H7 (cell line): Measurements from ENCODE around the gene KCNJ15. TPM values are rescaled to one million over a fixed set of nuclear protein-coding genes. Genes with fewer than 3 reads are reported as not detected.

Experiments used
- DNase-seq: peaks from one replicate; pipeline ENCODE4 v3.0.0; 2012
- H3K27me3 ChIP-seq: 2 replicates; pipeline ENCODE4 v1.6.0; 2011; ENCODE audit warnings: mild to moderate bottlenecking, low read length; ENCODE audit not compliant: control insufficient read depth, insufficient read depth
- H3K36me3 ChIP-seq: replicated peaks from 2 replicates; pipeline ENCODE4 v1.5.1; 2011; ENCODE audit warnings: low read length; ENCODE audit not compliant: control insufficient read depth, insufficient read depth
- H3K4me3 ChIP-seq: 2 replicates; pipeline ENCODE4 v1.5.1; 2011; ENCODE audit warnings: low read depth, mild to moderate bottlenecking, control low read depth, low read length, moderate library complexity; ENCODE audit not compliant: insufficient read depth
- total RNA-seq: library from RNA; depleted of rRNA; stranded (reverse); fragments of >200 nt; shearing (Covaris generic); gene quantifications from 2 replicates; pipeline ENCODE4 v1.2.3, GENCODE V29; 2014

KCNJ15 gene
- total RNA-seq, 1 experiment from 2014 or later = not detected

DNA sequence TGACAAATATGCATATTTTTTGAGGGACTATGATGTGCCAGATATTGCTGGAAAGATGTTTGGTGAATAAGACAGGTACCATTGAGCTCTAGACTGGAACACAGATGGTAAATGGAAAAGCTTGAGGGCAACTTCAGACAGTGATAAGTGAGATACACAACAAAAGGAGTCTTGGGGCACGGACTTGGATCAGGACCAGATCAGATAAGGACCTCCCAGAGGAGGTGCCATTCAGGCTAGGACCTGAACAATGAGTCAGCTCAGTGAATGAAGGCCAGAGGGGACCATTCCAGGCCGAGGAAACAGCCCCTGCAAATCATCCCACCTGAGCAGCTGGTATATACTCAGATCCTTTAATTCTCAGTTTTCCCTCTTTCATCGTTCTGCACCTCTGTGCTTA, 1.8 kb upstream of the KCNJ15 start:
- Histone ChIP-seq H3K4me3 (no peak overlapping the region), H3K27me3 (no peaks in the 10 kb centered on the region), H3K36me3 (no peaks in the 10 kb centered on the region)
- no peak for DNase-seq

DNA sequence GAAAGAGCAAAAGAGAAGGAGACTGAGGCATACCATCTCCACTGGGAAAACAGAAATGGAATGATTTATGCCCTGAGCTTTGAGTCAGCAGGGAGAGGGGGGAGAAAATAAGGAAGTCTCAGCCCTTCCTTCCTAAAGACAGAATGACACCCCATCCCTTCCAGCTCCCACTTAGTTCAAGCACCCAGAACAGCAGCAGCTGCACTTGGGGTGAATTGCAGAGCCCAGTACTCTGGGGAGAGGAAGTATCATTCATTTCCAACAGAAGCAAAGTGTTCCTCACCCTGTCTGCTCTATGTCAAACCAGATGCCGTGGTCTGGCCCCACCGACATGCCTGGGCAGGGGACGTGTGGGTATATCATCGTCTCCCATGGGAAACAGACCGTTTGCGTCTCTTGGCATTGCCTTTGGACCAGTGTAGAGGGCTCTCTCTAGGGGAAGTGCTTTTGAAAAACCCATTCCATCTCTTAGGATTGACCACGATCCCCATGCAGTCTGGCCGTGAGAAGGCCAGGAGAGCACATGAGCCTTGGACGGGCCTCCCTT, 1.1 kb upstream of the KCNJ15 start:
- H3K36me3 ChIP-seq = no peaks in the 10 kb centered on the region
- no peaks in the 10 kb centered on the region for H3K27me3 ChIP-seq
- H3K4me3 ChIP-seq = no peak overlapping the region
- no peak for DNase-seq

DNA sequence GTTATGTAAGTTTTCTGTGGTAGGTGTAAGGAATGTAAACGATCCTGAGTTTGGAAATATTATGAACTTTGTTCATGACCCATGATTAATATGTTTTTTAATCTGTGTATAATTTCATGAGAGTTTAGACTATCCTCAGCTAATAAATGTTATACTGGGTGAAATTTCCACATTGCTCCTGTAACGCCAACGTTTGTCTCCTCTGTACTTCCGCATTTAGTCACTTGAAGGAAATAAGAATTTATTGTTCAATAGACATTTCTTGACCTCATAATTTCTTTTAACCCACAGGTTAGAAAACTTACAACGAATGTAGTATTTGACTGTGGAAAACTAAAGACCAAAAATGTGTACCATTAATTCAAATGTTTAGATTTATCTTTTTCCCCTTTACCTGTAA, 876 bp downstream of the KCNJ15 start:
- no peak for DNase-seq
- no peaks in the 10 kb centered on the region for H3K27me3 ChIP-seq
- H3K4me3 ChIP-seq = no peak overlapping the region
- no peaks in the 10 kb centered on the region for H3K36me3 ChIP-seq

DNA sequence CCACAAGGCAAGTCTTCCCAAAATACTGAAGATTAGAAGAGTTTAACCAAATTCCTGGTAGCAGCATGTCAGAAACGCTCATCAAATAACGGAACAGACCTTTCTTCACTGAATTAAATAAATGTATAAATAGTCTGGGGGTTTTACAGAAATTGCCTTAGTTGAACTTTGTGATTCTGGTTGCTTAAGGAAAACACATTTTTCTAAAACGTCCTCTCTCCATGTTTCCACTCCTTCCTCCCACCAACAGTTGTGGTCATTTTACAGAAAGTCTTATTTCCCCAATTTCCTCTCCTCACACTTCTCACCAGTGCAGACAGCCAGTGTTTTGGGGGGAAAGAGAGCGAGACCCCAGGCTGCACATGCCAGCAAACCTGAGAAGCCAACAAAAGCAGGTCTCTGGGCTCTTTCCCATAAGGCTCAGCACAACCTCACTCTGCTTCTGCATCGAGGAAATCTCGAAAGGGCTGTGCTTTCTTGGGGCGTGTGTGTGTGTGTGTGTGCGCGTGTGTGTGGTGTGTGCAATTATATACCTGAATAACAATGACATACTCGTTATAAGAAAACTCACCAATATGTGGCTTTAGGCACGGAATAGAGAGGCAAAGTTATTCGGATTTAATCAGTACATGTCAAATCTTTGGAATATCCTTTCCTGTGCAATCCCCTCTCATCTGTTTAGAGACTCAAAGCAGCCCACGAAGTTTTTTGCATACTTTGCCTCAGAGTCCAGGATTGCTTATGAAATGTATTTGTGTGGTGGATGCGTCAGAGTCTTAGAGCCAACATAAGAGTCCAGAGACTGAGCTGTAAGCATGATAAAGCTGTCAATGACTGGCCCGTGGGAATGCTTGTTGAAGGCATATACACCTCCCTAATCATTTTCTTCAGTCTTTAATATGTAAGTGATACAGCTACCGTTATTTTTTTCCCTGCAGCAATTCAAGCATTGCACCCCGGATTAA, 2.0 kb downstream of the KCNJ15 start:
- DNase-seq = no peak
- H3K4me3 ChIP-seq = no peak overlapping the region
- no peaks in the 10 kb centered on the region for H3K27me3 ChIP-seq
- no peaks in the 10 kb centered on the region for H3K36me3 ChIP-seq

DNA sequence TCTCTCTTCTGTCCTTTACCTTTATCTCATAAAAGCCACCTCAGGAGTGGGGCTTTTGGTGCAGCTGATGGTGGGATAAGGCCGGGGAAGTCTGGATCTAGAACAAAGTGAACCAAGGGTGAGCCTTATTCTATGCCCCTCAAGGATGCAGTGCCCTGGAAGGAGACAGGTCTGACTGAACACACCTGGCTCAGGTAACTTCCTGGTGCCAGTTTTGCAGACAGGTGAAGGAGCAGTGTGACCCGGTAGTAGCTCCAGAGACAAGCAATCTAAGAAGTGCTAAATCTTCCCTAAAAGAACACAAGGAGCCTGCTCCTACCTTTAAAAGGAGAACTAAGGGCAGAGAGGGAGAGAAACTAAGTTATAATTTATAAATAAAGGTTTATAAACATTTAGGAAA, 2.9 kb downstream of the KCNJ15 start:
- Histone ChIP-seq H3K36me3 (no peaks in the 10 kb centered on the region), H3K27me3 (no peaks in the 10 kb centered on the region), H3K4me3 (no peak overlapping the region)
- no peak for DNase-seq

DNA sequence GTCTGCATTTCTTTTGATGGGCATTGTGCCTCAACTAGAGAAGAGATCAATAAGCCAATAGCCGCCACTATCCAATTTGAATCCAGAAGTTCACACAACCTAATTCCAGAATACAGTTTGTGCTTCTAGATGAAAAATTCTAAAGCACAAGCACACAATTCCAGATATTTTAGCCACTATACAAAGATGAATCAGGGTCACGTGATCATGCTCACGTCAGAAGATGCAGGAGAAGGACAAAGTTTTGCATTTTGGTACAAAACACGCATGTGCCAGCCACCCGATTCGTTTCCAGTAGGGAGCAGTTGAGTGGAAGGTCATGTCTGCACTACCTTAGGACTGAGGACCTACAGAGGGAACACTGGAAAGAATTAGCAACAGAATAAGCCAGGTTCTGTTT, 3.6 kb downstream of the KCNJ15 start:
- H3K27me3 ChIP-seq = no peaks in the 10 kb centered on the region
- no peaks in the 10 kb centered on the region for H3K36me3 ChIP-seq
- no peak for DNase-seq
- no peak overlapping the region for H3K4me3 ChIP-seq

DNA sequence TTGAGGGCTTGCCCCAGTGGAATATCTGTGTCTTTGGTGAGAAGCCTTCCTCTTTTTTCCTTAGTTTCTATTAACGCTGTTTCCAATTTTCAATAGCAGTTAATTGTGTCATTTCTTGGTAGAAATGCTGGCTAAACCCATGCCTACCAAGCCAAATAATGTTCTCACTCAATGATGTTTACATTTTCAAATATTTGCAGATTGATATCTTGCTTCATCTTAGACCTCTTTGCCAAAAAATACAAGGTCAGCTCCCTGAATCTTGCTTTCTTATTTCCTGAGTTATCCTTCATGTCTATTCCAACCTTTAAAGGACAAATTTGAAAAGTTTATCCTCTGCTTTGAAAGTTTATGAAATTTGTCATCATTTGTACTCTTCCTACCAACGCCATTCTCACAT, 5.1 kb downstream of the KCNJ15 start:
- Histone ChIP-seq H3K27me3 (no peaks in the 10 kb centered on the region), H3K36me3 (no peaks in the 10 kb centered on the region), H3K4me3 (no peak overlapping the region)
- no peak for DNase-seq

DNA sequence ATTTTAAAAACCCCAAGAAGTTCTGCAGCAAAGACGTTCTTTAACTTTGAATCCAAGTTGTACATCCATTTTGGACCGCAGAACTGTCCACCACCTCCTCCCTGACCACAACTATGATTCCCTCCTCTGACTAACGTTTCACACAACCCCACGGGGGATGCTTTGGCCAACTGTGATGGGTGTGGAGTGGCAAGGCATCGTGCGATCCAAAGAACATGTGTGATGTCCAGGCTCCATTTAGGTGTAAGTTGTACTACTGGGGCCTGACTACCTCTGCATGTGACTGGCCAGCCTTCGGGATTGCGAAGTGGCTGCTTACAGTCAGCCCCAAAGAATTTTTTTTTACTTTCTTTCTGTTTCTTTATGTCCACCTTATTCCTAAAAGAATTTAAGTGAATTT, 6.7 kb downstream of the KCNJ15 start:
- no peak overlapping the region for H3K4me3 ChIP-seq
- no peaks in the 10 kb centered on the region for H3K27me3 ChIP-seq
- H3K36me3 ChIP-seq = no peaks in the 10 kb centered on the region
- DNase-seq = no peak

DNA sequence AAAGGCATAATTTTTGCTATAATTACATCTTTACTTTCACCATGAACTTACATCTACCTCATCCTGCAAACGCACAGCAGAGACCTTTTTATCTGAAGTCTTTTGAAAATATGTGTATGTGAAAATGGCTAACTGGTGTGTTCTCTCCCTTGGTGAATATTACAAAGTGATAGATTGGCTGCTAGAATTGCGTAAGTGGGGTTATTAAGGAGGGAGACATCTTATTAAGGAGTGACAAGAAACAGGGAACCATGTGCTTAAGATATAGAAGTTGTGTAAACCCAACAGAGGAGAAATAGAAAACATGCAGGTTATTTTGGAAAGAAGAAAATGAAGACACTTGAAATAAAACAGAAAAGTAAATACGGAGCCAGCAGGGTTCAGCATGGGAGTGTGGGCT, 7.8 kb downstream of the KCNJ15 start:
- no peak for DNase-seq
- H3K4me3 ChIP-seq = no peak overlapping the region
- H3K27me3 ChIP-seq = no peaks in the 10 kb centered on the region

DNA sequence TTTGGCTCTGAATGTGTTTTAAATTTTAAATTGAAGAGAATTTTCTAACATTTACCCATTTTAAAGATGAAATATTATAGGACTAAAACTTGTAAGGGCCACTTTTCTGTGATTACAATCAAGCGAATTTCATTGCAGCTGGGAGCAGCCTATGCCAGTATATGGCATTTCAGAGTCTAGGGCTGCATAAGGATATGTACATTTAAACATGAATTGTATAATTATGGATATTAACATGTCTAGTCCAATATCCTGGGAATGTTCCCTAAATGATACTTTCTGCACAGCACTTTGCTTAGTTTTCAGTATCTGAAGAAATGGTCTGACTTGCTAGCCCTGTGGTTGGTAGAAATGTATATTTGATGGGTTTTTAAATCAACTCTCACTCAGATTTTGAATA, 8.4 kb downstream of the KCNJ15 start:
- Histone ChIP-seq H3K27me3 (no peaks in the 10 kb centered on the region), H3K36me3 (no peaks in the 10 kb centered on the region), H3K4me3 (no peak overlapping the region)
- no peak for DNase-seq

More for the DNA sequence above, 7.8 kb downstream of the KCNJ15 start:
- H3K36me3 ChIP-seq = no peaks in the 10 kb centered on the region

DNA sequence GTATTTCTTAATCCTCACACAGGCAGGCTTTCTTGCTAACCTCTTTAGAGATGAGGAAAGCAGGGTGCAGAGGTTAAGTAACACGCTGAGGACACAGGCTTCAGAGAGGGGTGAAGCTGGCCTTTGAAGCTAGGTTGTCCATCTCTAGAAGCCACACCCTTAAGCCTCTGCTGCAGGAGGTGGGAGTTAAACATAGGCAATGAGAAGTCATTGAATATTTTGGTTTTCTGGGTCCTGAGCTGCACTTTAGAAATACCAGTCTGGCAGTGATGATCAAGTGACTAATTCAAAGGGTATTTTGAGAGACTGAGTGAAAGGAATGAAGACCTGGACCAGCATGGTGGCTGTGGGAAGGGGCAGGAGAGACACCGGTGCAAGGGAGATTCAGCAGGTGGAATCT, 9.9 kb downstream of the KCNJ15 start:
- H3K27me3 ChIP-seq = no peaks in the 10 kb centered on the region
- H3K36me3 ChIP-seq = no peaks in the 10 kb centered on the region
- DNase-seq = no peak
- no peak overlapping the region for H3K4me3 ChIP-seq

DNA sequence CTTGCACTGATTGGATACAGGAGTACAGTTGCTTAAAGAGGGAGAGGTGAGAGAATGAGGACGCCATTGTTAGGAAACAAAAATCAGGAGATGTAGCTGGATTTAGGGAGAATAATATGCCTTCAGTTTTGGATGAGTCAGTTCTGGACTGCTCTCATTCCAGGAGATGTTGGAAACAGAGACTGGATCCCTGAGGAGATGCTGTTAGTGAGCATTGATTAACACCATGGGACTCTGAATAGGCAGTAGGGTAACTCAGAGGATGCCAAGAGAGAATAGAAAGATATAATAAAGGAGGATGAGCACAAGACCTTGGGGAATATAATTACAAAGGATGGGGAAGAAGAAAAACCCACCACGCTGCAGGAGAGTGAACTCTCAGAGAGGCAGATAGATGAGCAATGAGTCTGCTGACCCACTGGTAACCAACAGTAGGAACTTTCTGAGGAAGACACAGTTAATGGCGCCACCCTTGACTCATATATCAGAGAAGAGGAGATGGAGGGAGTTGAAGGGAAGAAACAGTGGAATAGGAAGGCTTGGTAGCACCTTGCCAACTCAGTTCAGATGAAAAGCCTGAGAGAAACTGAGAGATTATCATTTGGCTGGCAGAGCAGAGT, 10.5 kb downstream of the KCNJ15 start:
- no peak overlapping the region for H3K4me3 ChIP-seq
- H3K27me3 ChIP-seq = no peaks in the 10 kb centered on the region
- H3K36me3 ChIP-seq = no peaks in the 10 kb centered on the region
- DNase-seq = no peak

DNA sequence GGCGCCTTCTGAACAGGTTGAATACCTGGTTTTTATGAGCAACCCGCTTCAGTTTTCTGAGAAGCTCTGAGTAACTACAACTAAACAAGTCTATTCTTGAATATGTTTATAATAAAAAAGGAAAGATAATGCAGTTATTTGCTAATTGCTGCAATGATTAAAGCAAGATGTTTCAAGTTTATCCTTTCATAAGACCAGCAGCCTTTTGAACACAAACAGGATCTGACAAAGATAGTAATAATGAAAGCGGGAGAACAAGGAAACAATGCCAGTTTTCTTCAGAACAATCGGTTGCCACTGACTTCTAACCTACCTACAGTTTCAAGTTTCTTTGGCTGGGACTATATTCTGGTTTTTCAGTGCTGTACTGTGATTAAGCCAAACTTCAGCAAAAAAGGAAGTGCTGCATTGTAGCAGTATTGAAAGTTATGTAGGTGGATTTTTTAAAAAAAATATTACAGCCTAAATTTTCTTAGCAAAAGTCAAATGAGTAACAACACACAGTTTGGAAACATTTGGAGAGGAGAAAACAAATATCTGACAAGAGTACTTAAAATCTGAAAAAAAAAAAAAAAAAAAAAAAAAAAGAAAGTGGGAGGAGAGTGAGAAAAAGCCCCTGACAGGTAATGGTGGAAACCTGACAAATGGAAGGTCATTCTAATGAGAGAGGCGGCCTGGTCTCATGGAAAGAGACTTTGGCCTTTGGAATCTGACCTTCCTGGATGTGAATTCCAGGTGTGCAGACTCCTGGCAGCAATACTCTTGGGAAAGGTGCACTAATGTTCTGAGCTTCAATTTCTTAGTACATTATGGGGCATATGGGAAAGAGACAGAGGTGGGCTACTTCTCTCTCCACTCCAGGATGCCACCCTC, 11.4 kb downstream of the KCNJ15 start:
- DNase-seq = no peak
- H3K27me3 ChIP-seq = no peaks in the 10 kb centered on the region
- no peaks in the 10 kb centered on the region for H3K36me3 ChIP-seq
- no peak overlapping the region for H3K4me3 ChIP-seq

DNA sequence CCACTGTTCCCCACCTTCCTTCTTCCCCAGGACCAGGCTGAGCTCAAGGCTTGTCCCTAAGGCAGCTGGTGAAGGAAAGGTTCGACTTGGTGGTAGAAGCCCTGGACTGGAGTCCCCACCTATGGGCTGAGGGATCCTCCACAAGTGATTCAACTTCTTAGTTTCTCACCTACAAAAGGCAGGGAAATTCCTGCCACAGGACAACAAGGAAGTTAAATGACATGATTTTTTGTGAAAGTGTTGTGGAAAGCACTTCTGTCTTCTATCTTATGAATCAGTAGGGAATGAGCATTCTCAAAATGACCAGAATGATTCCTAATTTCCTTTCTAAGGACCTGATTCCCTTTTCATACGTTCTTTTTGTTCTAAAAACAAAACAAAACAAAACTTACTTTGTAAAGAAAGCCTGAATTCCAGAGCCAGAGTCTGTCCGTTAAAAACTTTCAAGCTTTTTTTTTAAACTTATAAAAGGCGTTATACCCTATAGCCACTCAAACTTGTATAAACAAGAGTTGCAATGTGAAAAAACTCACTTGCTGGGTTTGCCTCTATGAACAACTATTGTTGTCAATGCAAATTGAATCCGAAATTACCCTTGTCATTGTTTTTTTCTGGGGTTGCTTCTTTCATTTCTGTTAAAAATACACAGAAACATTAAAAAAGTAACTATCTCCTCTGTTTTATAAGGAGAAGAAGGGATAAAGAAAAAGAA, 12.2 kb downstream of the KCNJ15 start:
- Histone ChIP-seq H3K4me3 (no peak overlapping the region), H3K27me3 (no peaks in the 10 kb centered on the region), H3K36me3 (no peaks in the 10 kb centered on the region)
- DNase-seq = no peak
